HG03521 (cell line): ENCODE measurements around the gene CCM2L.

Experiments
- ATAC-seq: cut with Tn5 transposase; IDR thresholded peaks from one replicate; pipeline ENCODE4 v1.9.1; 2021; ENCODE audit warnings: mild to moderate bottlenecking, moderate library complexity; ENCODE audit not compliant: unreplicated experiment

Gene CCM2L

GRCh38 chr20:32010101-32010500 lies at the start of gene CCM2L:
Gene CCM2L (plus strand): TSS chr20:32010438. CDS start chr20:32010455, 17 bp downstream.
- ATAC-seq = no peak

- ATAC-seq = no peak
Observed at GRCh38 chr20:31962761-31963160, 47.5 kb upstream of the CCM2L start.

- no peak for ATAC-seq
Observed at GRCh38 chr20:31963889-31964288, 46.3 kb upstream of the CCM2L start.

DNA sequence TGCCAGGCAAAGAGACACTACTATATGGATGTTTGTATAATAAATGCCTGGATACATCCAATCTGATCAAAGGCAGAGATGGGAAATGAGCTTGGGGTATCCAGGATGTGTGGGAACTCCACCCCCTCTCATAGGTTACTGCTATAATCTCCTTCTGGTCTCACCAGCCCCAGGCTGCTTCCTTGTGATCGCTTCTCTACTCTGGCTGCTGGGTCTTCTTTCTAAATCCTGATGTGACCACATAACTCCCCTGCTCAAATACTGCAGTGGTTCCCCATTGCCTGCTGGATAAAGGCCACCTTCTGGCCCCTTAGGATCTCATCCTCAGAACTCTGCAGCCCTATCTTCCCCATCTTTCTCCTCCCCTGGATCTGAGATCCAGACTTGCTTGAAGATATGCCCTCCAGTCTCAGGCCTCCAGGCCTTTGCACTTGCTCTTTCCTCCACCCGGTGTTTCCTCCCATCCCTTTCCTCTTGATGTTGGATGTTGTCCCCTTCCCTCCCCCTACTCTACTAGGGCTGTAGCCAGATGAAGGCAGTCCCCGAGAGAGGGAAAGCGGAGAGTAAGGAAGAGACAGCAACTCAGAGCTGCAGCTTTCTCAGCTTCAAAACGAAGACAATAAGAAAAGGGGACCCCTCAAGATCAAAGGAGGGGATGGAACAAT lies 43.1 kb upstream of the CCM2L start:
- no peak for ATAC-seq

DNA sequence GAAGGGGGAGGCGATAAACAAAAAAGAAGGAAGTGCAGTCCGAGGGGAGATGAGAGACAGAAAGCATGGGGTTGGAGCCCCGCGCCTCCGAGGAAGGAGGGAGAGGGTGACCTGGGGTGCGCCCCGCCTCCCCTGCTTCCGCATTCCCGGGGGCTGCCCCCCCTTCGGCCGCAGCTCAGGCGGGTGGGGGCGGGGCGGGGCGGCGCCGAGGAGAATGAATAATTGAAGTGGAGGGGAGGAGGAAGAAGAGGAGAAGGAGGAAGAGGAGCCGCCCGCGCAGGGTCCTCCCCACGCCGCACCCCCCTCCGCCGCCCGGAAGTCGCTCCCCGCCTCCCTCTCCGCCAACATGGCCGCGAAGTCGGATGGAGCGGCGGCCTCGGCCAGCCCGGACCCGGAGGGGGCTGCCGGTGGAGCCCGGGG lies 42.4 kb upstream of the CCM2L start, which contains the start of gene XKR7:
Gene XKR7 (plus strand): TSS at position 322 of the 420 bp plus-strand sequence. CDS start 25 bp downstream, at position 347.
- ATAC-seq = no peak

GRCh38 chr20:31968291-31969126 lies 41.7 kb upstream of the CCM2L start:
- ATAC-seq = peak; percentile 58

DNA sequence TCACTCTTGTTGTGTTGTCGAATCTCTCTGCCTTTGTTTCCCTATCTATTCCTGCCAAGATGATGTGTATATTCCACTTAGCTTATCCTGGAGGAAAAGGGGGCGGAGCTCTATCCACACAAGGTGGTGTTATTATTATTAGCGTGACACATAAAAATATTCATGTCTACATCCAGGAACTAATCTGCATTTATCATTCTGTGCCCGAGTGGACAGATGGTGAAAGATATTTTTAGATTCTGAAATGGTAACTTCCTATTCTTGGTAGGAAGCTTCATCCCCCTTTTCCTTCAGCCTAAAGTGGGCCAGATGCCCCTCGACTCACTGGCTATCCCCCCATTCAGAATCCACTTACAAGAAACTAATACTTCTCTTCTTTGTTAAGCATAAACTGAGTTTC lies 40.2 kb upstream of the CCM2L start:
- no peak for ATAC-seq

DNA sequence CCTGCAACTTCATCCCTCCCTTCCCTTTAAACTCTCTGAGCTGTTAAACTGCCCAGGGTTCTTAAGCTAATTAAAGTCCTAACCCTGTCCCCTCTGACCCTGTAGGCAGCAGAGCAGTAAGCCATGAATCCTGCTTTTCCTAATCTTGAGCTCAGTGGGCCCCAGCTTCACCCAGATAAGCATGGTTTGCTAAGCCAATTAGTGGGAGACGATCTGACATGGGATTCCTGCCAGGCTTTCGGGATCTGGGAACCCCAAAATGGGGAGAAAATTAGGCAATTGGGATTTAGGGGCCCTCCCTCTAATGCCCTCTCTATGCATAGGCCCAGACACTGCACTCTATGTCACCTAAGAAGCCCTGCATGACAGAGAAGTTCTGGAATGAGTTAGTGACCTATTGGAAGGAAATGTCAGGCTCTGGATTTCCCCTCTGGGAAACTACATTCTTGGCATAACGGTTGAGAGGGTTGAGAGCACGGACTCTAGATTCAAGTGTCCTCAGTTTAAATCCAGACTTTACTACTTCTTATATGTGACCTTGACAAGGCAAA lies 37.7 kb upstream of the CCM2L start:
- no peak for ATAC-seq

- no peak for ATAC-seq
Observed at GRCh38 chr20:31974296-31974695, 35.9 kb upstream of the CCM2L start.

DNA sequence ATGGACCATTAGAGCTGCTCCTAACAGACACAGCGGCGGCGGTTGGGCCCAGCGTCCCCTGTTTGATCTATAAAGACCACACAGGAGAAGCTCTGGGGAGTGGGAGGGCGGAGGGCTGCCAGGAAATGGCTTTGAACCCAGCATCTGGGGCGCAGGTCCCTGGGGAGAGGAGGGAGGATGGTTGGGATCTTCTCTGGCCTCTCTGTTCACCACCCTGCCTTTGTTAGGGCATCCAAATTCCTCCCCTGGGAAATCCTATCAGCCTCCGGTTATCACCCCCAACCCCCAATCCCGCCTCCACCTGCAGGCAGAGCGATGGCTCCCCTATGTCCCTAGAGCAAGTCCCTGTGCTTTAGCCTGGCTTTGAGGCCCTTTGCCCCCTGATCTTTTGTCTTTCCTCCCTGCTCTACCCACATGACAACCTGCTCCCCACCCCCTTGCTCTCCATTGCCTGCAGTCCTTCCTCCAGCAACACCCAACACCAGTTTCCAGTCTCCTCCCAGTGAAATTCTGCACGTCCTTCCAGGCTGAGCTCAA lies 35.2 kb upstream of the CCM2L start:
- ATAC-seq = no peak

DNA sequence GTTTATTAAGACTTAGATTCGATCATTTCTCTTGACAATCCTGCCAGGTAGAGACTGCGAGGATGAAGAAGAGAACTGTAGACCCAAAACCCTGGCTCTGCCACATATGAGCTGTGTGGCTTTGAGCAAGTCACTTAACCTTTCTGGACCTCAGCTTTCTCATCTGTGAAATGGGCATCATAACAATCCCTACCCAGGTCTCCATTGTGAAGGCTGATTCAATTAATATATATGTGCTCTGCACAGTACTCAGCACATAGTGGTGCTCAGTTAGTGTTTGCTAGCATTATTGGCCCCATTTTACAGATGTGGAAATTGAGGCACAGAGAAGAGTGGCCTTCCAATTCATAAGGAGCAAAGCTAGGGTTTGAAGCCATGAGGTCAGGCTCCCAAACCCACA lies 34.4 kb upstream of the CCM2L start:
- ATAC-seq = no peak

- no peak for ATAC-seq
Observed at GRCh38 chr20:31977080-31977479, 33.2 kb upstream of the CCM2L start.

- no peak for ATAC-seq
Observed at GRCh38 chr20:31979713-31980426, 30.4 kb upstream of the CCM2L start.

- ATAC-seq = no peak
Observed at GRCh38 chr20:31981784-31982183, 28.5 kb upstream of the CCM2L start.

DNA sequence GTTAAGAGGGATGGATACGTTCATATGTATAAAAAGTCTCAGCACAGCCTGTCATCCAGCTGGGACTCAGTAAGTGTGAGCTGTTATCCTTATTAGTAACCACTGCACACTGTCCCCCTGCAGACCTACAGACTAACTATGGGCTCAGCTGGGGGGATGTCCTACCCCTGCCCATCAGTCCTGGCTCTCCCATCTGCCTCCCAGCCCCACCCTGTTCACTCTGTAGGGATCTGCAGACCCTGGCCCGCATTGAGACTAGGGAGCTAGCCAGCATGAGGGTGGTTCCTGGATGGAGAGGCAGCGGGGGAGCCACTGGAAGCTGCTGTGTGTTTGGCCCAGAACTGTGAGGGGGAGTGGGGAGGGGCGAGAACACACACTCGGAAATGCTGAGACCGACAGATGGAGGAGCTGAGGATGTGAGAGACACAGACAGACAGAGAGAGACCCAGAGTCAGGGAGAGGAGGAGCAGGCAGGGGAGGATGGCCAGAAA lies 25.2 kb upstream of the CCM2L start:
- ATAC-seq = no peak

DNA sequence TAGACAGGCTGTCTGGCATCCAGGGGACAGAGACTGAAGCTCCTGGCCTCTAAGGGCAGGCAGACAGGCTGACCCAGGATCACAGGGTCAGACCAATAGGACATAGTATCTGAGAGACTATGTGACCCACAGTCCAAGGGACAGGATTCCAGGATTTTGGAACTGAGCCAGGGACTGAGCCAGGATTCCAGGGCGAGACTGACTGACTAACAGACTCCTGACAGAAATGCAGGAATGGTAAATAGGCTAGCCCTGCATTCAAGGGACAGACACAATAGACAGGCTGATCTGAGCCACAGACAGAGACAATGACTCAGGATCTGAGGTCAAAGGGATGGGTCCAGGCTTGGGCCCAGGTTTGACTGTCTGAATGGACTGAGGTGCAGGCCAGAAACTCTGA lies 22.5 kb upstream of the CCM2L start:
- ATAC-seq = no peak

DNA sequence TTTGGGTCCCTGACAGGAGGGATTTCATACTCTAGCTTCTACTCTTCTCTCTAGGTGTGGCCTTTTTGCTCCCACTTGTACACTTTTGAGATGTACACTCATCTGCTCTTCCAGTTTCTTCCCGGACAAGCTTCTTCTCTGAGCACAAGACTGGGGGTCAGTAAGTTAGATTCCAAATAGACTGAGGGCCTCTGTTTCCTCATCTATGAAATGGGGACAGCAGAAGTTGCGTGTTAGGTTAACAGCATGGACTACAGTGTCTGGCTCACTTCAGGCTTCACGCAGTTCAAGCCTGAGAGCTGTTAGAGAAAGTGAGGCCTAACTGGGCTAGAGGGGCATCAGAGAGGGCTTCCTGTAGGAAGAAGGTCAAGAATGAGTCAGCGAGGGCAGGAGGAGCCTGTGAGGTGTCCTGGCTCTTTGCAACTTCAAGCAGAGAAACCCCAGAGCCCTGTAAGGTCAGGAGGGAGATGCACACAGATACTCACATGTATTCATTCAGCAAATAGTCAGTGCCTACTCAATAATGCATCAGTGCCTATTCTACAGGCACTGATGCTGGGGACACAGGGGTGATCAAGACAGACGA lies 21.7 kb upstream of the CCM2L start:
- no peak for ATAC-seq

GRCh38 chr20:31989030-31989645 lies 21.1 kb upstream of the CCM2L start:
- no peak for ATAC-seq

DNA sequence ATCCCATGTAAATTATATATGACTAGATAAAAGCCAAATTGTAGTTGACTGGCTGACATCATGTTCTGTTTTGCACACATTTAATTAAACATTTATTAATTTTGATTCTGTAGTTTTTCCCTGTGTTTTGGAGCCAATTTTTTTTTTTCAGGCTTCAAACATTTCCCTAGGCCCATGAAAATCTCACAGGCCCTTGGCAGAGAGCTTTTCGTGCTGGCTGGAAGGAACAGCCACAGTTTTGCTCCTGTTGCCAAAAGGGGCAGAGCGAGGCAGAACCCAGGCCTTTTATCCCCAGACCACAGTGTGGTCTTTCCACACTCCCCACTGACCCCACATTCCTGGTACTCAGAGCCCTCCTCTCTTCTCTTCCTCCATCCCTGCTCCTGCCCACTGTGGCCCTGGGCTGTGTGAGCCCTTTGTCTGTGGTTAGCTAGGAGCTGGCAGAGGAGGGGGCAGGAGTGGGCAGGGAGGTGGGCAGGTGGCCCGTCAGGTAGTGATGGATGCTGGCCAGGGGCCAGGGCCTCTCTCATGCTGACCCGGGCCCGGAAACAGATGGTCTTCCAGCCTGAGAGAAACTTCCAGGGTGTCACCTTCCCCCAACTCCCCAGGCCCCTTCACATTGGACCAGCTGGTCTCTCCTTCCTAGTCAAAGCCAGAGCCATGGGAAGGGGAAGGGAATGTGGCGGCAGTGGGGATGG lies 19.4 kb upstream of the CCM2L start:
- ATAC-seq = no peak
